ENCODE data around the gene CAB39.

DNA sequence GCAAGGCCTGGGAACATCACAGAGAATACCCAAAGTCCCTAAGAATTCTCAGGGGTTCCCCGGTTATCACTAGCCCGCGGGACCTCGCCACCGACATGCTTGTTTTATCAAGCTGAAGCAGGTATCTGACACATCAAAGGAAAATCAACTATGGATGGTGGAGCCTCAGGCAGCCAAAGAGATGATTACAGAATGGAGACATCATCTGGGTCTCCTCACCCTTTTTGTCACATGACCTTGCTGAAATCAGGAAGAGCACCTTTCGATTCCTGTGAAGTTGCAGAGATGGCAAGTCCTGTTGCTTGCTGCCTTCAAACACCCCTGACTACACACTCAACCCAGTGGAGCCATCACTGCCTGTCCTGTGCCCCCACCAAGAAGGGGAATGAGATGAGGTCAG is 19.2 kb upstream of the CAB39 start:
- TF ChIP-seq CTCF (IDR thresholded peaks at IDR 0.05; ENCODE audit: borderline replicate concordance, extremely low read depth, low read length, poor library complexity, severe bottlenecking) (no peak), EZH2 (IDR thresholded peaks at IDR 0.05; ENCODE audit: borderline replicate concordance, low read depth, low read length, severe bottlenecking) (no peak)
